Uterus (tissue), 2 donors: ENCODE results near the gene NEUROD2.

Source experiments
- POLR2A ChIP-seq, 2 donors: fragments of 450-650 bp; IDR thresholded peaks; one replicate each; pipeline ENCODE4 v1.6.1; 2016; ENCODE audit warnings: antibody characterized with exemption in 2 of 2, mild to moderate bottlenecking in 1 of 2, moderate library complexity in 1 of 2
- TF ChIP-seq, protein P1 (sequence below), 4 experiments: fragments of 200-600 bp in 2 of 4; fragments of 450-650 bp in 2 of 4; sonication (generic) in 2 of 4; IDR thresholded peaks; one replicate each; pipeline ENCODE4 v1.5.1; 2016 to 2019; ENCODE audit warnings: antibody characterized with exemption in 4 of 4, mild to moderate bottlenecking in 2 of 4, moderate library complexity in 1 of 4

DNA sequence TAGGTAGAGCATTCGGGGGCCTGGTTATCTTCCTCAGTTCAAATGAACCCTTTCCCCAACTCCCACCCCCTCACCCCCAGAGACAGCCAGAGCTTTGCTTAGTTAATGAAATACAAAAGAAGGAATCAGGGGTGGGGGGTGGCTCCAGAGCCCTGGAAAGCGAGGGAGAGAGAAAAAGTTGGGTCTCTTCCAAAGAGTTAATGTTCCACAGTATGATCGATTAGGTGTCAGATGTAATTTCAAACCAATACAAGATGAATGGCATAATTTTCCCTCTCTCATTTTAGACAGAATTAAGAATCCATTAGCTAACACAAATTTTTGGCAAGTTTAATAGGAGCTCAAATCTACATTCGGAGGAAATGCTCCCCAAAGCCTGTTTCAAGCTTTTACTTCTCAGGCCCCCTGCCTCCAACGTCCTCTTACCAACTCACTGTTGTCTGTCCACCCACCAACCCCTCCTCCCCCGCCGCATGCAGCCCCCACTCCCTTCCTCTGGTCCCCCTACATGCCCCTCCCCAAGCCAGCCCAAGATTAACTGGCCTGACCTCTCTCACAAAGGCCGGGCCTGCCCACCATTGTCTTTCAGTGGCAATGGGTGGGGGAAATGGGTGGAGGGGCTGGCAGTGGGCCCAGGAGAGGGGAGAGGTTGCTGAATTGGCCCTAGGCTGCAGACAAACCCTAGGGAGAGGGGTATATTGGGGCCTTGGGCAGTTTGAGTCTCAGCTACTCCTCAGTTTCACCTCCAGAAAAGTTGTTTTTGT, 28.2 kb downstream of the NEUROD2 start:
- TF ChIP-seq POLR2A (IDR thresholded peaks at IDR 0.05): no peak
- TF ChIP-seq, protein P1, sequence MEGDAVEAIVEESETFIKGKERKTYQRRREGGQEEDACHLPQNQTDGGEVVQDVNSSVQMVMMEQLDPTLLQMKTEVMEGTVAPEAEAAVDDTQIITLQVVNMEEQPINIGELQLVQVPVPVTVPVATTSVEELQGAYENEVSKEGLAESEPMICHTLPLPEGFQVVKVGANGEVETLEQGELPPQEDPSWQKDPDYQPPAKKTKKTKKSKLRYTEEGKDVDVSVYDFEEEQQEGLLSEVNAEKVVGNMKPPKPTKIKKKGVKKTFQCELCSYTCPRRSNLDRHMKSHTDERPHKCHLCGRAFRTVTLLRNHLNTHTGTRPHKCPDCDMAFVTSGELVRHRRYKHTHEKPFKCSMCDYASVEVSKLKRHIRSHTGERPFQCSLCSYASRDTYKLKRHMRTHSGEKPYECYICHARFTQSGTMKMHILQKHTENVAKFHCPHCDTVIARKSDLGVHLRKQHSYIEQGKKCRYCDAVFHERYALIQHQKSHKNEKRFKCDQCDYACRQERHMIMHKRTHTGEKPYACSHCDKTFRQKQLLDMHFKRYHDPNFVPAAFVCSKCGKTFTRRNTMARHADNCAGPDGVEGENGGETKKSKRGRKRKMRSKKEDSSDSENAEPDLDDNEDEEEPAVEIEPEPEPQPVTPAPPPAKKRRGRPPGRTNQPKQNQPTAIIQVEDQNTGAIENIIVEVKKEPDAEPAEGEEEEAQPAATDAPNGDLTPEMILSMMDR (IDR thresholded peaks at IDR 0.05): no peak
